Stimulated activated memory B cell treated with anti-CD40 and anti-IgM and Interleukin-4, amounts not matched to agents 10 μg/mL and 1 μg/mL and 100 μg/mL, for 72 hours (primary cell): ENCODE measurements around the gene SYT3.
A peak's percentile ranks its signal among the peaks of the same experiment; 100 is the strongest.

ENCODE experiments used
- ATAC-seq: fragments of 150-1000 bp; cut with Tn5 transposase; 2 replicates; pipeline ENCODE4 v1.10.0; 2021
- H3K27ac Mint-ChIP-seq: one replicate; pipeline ENCODE4 v1.8.0; 2022; ENCODE audit warnings: mild to moderate bottlenecking, mixed read lengths
- H3K27me3 Mint-ChIP-seq: one replicate; pipeline ENCODE4 v1.8.0; 2022; ENCODE audit warnings: mixed read lengths
- H3K36me3 Mint-ChIP-seq: one replicate; pipeline ENCODE4 v1.8.0; 2022; ENCODE audit warnings: mixed read lengths
- H3K4me1 Mint-ChIP-seq: one replicate; pipeline ENCODE4 v1.8.0; 2022; ENCODE audit warnings: mixed read lengths
- H3K4me3 Mint-ChIP-seq: one replicate; pipeline ENCODE4 v1.8.0; 2022; ENCODE audit warnings: mild to moderate bottlenecking, moderate library complexity, mixed read lengths
- H3K9me3 Mint-ChIP-seq: one replicate; pipeline ENCODE4 v1.8.0; 2022; ENCODE audit warnings: mixed read lengths

SYT3 gene

GRCh38 chr19:50652722-50653121, 13.0 kb upstream of the SYT3 start:
- no peak overlapping the region for H3K27ac Mint-ChIP-seq
- peaks cover 17% of the 10 kb centered on the region for H3K9me3 Mint-ChIP-seq
- peaks cover under 1% of the 10 kb centered on the region for H3K4me1 Mint-ChIP-seq
- H3K27me3 Mint-ChIP-seq = peaks cover 78% of the 10 kb centered on the region
- no peak for ATAC-seq
- no peak overlapping the region for H3K4me3 Mint-ChIP-seq
- peaks cover 8% of the 10 kb centered on the region for H3K36me3 Mint-ChIP-seq

- Mint-ChIP-seq H3K27ac (no peak overlapping the region), H3K4me1 (no peaks in the 10 kb centered on the region), H3K27me3 (peaks cover 69% of the 10 kb centered on the region), H3K9me3 (peaks cover 18% of the 10 kb centered on the region), H3K4me3 (no peak overlapping the region), H3K36me3 (peaks cover 6% of the 10 kb centered on the region)
- ATAC-seq = no peak
Observed at GRCh38 chr19:50651174-50651573, 11.5 kb upstream of the SYT3 start.

DNA sequence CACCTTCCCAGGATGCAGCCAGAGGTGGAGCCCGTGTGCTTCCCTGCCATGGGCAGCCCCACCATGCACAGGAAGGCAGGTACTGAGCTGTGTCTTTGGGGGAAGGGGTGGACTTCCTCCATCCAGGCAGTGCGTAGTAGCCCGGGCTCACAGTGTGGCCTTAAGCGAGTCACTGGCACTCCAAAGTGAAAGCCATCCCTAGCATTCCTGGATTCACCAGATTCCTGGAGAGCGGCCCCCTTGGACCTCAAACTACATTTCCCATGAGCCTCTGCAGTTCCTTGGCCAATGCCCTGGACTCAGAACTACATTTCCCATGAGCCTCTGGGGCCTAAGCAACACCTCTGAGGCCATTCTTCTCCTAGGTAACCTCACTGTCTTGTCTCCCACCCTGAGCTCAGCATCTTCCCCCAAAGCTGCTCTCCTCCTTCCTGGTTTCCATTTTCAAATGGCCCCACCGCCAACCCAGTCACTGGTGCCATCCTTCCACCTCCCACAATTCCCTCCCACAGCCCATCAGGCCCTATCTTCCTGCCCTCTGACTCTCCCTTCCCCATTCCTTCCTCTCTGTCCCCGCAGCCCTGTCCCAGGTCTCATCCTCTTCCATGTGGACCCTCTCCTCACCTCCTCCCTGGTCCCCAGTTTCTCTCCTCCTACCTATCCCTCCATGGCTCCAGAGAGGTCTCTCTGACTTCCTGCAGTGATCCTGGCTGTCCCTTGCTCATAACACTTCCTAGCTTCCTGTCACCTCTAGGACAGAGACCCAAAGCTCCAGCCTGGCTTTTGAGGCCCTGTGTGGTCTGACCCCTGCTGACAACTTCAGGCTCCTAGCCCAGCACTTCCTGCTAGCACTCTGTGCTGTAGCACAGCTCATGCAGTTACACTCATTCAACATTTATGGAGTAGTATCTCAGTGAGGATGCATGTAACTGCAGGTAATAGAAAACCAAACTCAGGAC, 10.0 kb upstream of the SYT3 start, which contains the start of gene C19orf81:
C19orf81 (plus strand) TSS at position 13 of the 959 bp plus-strand sequence; CDS start at position 13, 0 bp downstream.
- no peak within 1 kb of the TSS for H3K27ac Mint-ChIP-seq
- H3K4me1 Mint-ChIP-seq = no peaks in the 10 kb centered on the region
- no peak for ATAC-seq
- H3K36me3 Mint-ChIP-seq = peaks cover under 1% of the 10 kb centered on the region
- peaks cover 11% of the 10 kb centered on the region for H3K9me3 Mint-ChIP-seq
- no peak within 1 kb of the TSS for H3K4me3 Mint-ChIP-seq
- peaks cover 55% of the 10 kb centered on the region for H3K27me3 Mint-ChIP-seq

- Mint-ChIP-seq H3K9me3 (peaks cover 8% of the 10 kb centered on the region), H3K27ac (no peak overlapping the region), H3K4me3 (no peak overlapping the region), H3K27me3 (peaks cover 44% of the 10 kb centered on the region), H3K4me1 (no peaks in the 10 kb centered on the region), H3K36me3 (no peaks in the 10 kb centered on the region)
- ATAC-seq = no peak
Observed at GRCh38 chr19:50648659-50649058, 9.0 kb upstream of the SYT3 start.

DNA sequence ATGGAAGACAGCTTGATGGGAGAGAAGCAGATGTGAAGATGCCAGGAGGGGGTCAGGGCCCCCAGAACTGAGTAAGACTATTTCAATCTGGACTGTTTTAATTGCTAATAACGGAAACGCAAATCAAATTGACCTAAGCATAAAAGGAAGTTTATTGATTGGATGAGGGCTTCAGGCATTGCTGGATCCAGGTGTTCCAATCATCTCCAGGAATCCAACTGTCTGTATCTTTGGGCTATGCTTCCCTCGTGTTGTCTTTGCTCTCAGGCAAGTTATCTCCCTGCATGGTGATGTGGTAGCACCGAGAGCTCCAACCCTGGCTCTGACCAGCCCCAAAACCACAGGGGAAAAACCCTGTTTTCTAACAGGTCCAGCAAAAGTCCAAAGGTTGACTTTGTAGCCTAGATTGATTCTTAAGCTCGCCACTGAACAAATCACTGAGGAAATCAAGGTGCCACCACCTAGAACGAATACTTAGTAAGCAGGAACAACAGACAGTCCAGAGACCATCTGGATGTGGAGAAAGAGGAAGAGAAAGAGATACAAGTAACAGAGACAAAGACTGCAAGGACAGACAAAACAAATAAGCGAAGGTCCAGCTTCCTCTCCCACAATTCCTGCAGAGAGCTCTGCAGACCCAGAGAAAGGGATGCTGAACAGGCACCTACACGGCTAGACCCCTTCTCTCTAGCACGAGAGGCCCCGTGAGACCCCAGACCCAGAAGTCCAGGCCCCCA, 8.4 kb upstream of the SYT3 start:
- Mint-ChIP-seq H3K27me3 (peaks cover 38% of the 10 kb centered on the region), H3K27ac (no peak overlapping the region), H3K4me1 (no peaks in the 10 kb centered on the region), H3K36me3 (no peaks in the 10 kb centered on the region), H3K4me3 (no peak overlapping the region), H3K9me3 (peaks cover 8% of the 10 kb centered on the region)
- no peak for ATAC-seq

GRCh38 chr19:50646074-50646807, 6.6 kb upstream of the SYT3 start:
- no peak overlapping the region for H3K27ac Mint-ChIP-seq
- no peaks in the 10 kb centered on the region for H3K36me3 Mint-ChIP-seq
- no peak overlapping the region for H3K4me3 Mint-ChIP-seq
- H3K4me1 Mint-ChIP-seq = no peaks in the 10 kb centered on the region
- H3K9me3 Mint-ChIP-seq = peaks cover 8% of the 10 kb centered on the region
- peaks cover 25% of the 10 kb centered on the region for H3K27me3 Mint-ChIP-seq
- no peak for ATAC-seq

DNA sequence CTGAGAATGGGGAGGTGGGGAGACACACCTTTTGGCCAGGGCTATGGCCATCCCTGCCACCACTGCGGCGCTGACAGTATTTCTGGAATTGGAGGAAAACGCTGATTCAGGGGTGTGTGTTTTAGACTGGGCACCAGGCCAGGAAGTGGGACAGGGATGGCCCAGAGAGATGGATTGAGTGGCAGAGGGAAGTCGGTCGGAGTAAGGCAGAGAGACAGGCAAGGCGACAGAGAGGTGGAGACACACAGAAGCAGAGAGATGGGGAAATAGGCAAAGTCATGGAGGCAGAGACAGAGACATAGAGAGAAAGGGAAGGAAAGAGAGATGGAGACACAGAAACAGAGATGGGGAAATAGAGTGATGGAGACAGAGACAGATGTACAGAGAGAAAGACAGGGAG, 5.4 kb upstream of the SYT3 start:
- peak; percentile 24 for ATAC-seq
- Mint-ChIP-seq H3K9me3 (peaks cover 8% of the 10 kb centered on the region), H3K27me3 (peaks cover 18% of the 10 kb centered on the region), H3K36me3 (no peaks in the 10 kb centered on the region), H3K27ac (no peak overlapping the region), H3K4me3 (no peak overlapping the region), H3K4me1 (no peaks in the 10 kb centered on the region)

- peaks cover 12% of the 10 kb centered on the region for H3K27me3 Mint-ChIP-seq
- H3K36me3 Mint-ChIP-seq = no peaks in the 10 kb centered on the region
- H3K27ac Mint-ChIP-seq = no peak overlapping the region
- H3K4me1 Mint-ChIP-seq = no peaks in the 10 kb centered on the region
- no peak for ATAC-seq
- no peak overlapping the region for H3K4me3 Mint-ChIP-seq
- H3K9me3 Mint-ChIP-seq = peaks cover 3% of the 10 kb centered on the region
Observed at GRCh38 chr19:50644315-50644915, 4.7 kb upstream of the SYT3 start.

DNA sequence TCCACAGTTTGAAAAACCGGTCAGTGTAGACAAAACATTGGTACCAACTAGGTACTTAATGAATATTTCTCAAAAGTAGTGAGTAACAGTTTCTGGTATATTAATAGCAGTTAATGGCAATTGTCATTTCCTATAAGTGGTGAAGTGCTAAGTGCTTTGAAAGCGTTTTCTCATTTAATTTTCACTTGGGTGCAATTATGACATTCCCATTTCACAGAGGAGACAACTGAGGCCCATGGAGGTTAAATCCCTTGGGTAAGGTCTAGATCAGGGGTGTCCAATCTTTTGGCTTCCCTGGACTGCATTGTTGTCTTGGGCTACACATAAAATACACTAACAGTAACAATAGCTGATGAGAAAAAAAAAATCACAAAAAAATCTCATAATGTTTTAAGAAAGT, 687 bp upstream of the SYT3 start:
- ATAC-seq = no peak
- peaks cover 6% of the 10 kb centered on the region for H3K36me3 Mint-ChIP-seq
- H3K4me3 Mint-ChIP-seq = no peak overlapping the region
- peaks cover 12% of the 10 kb centered on the region for H3K9me3 Mint-ChIP-seq
- no peak overlapping the region for H3K27ac Mint-ChIP-seq
- peaks cover 31% of the 10 kb centered on the region for H3K27me3 Mint-ChIP-seq
- peaks cover 13% of the 10 kb centered on the region for H3K4me1 Mint-ChIP-seq

GRCh38 chr19:50638600-50638999, 1.1 kb downstream of the SYT3 start:
- H3K36me3 Mint-ChIP-seq = peaks cover 6% of the 10 kb centered on the region
- H3K4me3 Mint-ChIP-seq = no peak overlapping the region
- no peak for ATAC-seq
- H3K27ac Mint-ChIP-seq = no peak overlapping the region
- peaks cover 31% of the 10 kb centered on the region for H3K27me3 Mint-ChIP-seq
- peaks cover 13% of the 10 kb centered on the region for H3K4me1 Mint-ChIP-seq
- peaks cover 16% of the 10 kb centered on the region for H3K9me3 Mint-ChIP-seq

DNA sequence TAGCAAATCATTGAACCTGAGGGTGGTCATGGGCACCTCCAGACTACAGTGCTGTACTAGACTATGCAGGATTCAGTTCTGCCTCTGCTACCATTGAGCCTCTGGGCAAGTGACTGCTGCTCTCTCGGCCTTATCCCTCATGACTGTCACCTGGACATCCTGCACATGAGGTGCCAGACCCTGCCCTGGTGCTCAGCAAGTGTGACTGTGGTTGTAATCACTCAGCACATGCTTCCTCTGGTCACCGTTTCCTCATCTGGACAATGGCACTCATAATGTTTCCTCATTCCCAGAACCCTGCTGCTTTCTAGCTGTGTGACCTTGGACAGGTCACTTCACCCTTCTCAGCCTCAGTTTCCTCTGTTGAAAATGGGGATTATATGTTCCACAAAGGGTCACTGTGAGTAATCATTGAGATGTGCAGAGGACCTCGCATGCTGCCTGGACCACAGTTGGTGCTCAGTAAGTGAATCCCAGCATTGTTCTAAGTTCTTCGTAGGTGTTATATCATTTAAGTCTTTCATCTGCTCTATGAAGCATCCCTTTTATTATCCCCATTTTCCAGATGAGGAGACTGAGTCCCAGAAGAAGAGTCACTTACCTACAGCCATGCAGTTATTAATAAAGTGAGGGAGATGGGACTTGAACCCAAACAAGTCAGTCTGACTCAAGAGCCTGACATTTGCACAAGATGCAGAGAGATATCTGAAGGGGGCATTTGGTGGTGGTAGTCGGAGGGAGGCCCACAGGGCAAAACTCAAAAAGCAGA, 3.2 kb downstream of the SYT3 start:
- Mint-ChIP-seq H3K4me3 (no peak overlapping the region), H3K36me3 (peaks cover 6% of the 10 kb centered on the region), H3K27me3 (peaks cover 35% of the 10 kb centered on the region), H3K4me1 (peaks cover 13% of the 10 kb centered on the region), H3K9me3 (peaks cover 19% of the 10 kb centered on the region), H3K27ac (no peak overlapping the region)
- ATAC-seq = no peak

GRCh38 chr19:50633973-50634372, 5.7 kb downstream of the SYT3 start:
- Mint-ChIP-seq H3K36me3 (peaks cover 6% of the 10 kb centered on the region), H3K4me3 (no peak overlapping the region), H3K27me3 (peaks cover 45% of the 10 kb centered on the region), H3K27ac (no peak overlapping the region), H3K9me3 (peaks cover 19% of the 10 kb centered on the region), H3K4me1 (peaks cover 10% of the 10 kb centered on the region)
- no peak for ATAC-seq

GRCh38 chr19:50633359-50633758, 6.3 kb downstream of the SYT3 start:
- H3K4me3 Mint-ChIP-seq = no peak overlapping the region
- peaks cover 16% of the 10 kb centered on the region for H3K9me3 Mint-ChIP-seq
- no peak for ATAC-seq
- H3K36me3 Mint-ChIP-seq = peaks cover 5% of the 10 kb centered on the region
- peaks cover 4% of the 10 kb centered on the region for H3K4me1 Mint-ChIP-seq
- peaks cover 45% of the 10 kb centered on the region for H3K27me3 Mint-ChIP-seq
- no peak overlapping the region for H3K27ac Mint-ChIP-seq

DNA sequence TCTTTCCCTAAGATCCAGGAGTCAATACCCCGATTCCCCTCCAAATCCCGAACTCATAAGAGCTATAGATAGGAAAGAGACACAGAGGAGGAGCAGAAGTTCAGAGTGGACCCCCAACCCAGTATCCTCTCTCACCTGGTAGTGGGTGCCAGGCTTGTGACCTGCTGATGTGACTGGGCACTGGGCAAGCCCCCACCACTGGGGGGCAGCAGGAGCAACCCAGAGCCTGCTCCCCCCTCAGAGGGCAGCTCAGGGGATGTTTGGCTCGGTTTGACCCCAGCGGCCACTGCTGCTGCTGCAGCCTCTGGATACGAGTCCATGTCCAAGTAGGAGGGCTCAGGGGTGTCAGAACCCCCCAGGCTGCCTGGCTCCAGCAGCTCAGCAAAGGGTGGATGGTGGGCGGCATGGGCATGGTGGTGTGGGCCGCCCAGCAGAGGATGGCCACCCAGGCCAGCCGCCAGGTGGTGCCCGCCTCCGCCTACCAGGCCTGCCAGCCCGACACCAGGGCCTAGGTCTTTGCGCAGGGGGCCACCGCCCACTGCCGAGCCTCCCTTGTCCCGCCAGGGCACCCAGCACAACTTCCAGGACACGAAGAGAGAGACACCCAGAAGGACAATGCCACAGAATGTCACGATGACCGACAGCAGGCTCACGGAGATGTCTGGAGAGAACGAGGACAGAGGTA, 7.4 kb downstream of the SYT3 start:
- Mint-ChIP-seq H3K36me3 (no peaks in the 10 kb centered on the region), H3K27me3 (peaks cover 45% of the 10 kb centered on the region), H3K9me3 (peaks cover 8% of the 10 kb centered on the region), H3K27ac (no peak overlapping the region), H3K4me1 (no peaks in the 10 kb centered on the region), H3K4me3 (no peak overlapping the region)
- no peak for ATAC-seq
